ENCODE data around the gene CD160.
"Not testable (repeated sequence)": the region's sequence is repeated elsewhere in the genome, so short reads cannot be mapped to it uniquely, and the experiment has no call there.

CD160 gene, protein sequence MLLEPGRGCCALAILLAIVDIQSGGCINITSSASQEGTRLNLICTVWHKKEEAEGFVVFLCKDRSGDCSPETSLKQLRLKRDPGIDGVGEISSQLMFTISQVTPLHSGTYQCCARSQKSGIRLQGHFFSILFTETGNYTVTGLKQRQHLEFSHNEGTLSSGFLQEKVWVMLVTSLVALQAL

DNA sequence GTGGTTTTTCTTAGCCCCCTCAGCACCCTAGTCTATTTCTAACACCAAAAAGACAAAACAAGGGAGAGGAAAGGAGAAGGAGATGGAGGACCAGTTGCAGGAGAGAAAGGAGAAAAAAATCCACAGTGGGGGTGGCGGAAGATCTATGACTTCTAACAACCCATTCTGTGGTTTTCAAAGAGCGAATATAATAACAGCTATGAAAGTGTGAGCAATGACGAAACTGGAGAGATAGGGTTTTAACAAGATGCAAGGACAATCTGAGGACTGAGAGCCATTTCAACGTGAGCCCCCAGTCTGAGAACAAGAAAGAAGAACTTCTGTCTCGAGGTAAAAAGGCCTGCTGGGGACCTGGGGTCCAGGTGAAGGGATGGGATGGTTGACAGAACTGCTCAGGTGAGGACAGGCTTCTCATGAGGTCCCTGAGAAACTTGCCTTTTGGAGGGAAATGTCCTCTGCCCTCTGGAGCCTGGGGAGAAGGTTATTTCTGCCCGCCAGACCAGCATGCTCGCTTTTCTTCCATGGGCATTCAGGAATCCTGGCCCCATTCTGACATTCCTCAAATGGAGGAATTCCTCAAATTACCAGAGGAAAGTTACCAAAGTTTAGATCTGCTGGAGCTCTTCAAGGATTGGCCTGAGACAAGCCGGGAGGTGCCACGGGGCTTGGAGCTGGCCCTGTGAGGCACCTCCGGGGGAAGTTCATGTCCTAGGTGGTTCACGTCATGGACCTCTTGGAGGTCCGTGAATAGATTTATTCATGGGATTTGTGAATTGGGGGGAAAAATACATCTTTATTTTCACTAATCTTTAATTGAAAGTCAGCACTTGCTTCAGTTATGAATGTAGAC is at the start of gene CD160:
CD160 (plus strand) TSS at position 270 of the 850 bp plus-strand sequence. CDS start 8,829 bp downstream, outside the sequence.
- peak; percentile 4 for DNase-seq (ENCODE audit: low spot score)

DNA sequence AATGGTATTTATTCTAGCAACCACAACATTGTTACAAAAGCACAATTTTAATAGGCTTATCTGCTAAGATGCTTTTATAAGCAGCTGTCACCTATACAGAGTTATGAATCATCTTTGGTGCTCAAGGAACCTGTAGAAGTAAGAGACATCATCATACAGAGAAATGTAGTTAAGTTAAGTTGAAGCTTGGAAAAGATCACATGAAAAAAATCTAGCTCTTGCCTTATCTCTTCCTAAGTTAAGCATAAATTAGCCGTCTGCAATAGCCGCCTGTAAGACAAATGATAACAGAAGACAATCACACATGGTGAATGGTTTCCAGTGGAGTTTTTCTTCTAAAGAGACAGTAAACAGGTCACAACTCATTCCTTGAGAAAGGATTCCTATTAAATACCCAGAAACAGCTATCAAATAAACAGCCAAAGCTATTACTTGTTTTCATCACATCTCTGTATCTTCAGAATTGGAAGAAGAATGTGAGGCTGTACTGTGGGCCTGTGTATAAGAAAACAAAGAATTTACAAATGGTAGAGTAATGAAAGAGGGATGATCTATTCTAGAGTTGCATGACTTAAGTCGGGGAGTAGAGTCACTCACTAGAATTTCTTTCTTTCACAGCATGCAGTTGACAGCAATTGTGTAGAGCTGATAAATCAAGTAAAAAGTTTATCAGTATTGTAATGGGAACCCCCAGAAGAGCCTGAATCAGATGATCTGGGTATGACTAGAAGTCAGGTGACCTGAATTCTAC is 48.1 kb upstream of the CD160 start:
- DNase-seq (ENCODE audit: low spot score), result not testable (repeated sequence)

DNA sequence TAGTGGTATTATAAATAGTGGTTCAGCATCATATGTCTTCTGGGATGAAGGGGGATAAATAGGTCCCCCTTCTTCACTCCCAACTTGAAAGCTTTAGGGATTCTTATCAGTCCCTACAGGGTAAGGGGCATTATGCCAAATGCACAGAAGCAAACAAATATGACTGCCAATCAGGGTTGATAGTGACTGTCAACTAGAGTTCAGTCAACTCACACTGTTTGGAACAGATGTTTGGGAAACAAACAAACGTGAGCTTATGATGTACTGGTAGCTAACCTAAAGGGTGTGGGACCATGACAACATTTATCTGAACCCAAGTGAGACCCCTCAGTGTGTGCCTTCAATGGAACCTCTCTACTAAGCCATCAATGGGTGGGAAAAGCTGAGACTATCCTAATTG is 46.1 kb upstream of the CD160 start:
- not testable (repeated sequence) for DNase-seq (ENCODE audit: low spot score)

DNA sequence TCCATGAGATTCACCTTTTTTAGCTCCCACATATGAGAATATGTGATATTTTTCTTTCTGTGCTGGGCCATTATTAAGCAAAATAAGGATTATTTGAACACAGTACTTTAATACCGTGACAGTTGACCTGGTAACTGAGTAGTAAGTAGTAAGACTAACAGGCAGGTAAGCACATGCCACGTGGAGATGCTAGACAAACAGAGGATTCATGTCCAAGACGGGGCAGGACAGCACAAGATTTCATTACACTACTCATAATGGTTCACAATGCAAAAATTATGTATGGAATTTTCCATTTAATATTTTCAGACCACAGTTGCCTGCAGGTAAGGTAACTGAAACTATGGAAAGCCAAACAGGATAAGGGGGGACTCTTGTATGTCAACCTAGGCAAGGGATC is 34.4 kb upstream of the CD160 start:
- not testable (repeated sequence) for DNase-seq (ENCODE audit: low spot score)

DNA sequence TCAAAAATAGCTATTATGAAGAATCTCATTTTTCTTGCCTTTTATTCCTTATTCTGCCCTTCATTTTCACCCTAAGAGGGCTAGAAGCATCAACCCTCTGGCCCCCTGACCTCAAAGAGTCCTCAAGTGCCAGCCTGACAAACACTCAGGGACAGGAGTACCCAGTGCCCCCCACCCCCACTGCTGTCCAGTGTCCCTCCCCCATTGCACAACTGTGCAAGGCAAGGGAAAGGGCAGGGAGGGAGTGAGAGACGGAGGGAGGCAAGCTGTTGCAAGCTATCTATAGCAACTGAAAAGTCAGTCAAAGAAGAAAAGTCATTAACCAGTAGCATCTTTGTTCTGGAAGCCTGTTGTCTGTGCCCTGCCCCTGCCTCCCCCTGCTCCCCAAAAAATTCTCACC is 33.2 kb upstream of the CD160 start:
- DNase-seq (ENCODE audit: low spot score), result not testable (repeated sequence)

DNA sequence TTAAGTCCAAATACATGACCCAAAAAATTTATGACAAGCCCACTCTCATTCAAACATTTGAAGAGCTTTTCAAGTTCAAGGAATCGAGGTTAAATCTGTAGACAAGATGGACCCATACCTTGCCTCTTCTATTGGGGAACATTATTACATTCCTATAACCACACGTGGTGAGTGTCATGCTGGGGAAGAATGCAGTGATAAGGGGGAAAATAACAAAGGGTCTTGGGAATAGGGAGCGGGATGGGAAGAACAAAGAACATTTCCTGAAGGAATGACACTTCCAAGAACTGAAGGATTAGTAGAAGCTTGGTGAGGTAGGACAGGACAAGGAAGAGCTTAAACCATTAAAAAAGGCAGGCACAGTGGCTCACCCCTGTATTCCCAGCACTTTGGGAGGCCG is 31.0 kb upstream of the CD160 start:
- DNase-seq (ENCODE audit: low spot score), result no peak

DNA sequence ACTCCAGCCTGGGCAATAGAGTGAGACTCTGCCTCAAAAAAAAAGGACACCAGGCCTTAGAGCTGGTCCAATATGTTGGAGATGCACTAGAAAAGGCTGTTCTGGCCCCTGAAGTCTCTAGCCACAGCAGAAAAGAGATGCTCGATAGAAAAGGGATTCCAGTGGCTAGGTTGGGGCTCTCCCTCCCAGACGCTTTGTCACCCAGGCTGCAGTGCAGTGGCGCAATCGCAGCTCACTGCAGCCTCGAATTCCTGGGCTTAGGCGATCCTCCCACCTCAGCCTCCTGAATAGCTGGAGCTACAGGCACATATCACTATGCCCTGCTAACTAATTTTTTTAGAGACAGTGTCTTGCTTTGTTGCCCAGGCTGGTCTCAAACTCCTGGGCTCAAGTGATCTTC is 30.4 kb upstream of the CD160 start:
- no peak for DNase-seq (ENCODE audit: low spot score)

DNA sequence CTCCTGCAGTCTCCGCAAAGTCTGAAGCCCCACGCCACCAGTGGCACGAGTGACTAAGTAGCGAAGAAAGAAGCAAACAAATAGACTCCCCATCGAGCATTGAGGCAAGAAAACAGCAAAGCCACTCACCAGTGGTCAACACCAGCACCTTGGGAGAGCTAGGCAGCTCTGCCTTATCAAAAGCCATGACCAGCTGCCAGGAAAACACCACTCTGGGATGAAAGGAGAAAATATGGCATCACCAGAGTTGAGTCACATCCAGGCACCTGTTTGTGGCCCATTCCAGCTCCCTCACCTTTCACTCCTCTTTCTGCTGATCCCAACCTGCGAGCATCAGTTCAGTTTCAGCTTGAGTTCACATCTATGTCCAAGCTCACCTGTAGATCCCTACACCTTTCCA is 29.4 kb upstream of the CD160 start:
- no peak for DNase-seq (ENCODE audit: low spot score)

DNA sequence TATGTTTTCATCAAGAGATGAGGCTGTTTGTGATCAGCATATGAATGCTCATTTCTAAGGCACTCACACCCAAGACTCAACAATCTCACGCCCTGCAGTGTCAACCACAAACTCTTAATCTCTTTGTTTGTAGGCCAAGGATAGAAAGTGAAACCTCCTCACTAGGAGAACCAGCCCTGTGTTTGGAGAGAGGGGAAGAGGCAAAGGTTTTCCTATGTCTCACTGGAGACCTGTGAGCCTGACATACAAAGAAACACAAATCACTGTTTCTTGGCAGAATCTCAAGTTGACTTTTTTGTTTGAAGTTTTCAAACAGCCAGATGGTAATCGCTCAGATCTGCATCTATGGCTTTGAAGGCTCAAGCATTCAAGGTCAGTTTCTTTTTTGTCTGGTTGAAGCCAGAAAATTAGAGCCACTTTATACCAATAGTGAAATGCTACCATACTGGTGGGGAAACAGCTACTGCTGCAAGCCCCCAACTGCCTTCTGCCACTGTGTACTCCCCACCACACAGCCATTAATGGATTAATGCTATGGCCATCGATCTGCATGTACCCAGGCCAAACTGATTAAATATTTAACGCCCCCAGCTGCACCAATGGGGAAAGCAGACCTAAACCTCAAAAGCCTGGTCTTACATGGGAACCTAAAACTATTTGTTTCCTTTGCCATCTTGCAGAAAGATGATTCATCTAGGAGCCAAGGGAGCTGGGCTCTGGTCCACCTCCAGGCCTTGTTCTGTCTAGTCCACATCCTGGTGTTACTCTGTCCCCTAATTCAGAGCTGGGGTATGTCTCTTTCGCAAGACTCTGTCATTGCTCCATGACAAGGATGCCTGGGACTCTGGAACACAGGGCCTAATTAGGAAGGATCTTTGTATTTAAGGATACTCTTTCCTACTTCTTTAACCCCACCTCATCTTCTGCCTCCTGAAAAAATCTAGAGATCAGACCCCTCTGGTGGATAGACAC is 28.4 kb upstream of the CD160 start:
- peak; percentile 50 for DNase-seq (ENCODE audit: low spot score)

DNA sequence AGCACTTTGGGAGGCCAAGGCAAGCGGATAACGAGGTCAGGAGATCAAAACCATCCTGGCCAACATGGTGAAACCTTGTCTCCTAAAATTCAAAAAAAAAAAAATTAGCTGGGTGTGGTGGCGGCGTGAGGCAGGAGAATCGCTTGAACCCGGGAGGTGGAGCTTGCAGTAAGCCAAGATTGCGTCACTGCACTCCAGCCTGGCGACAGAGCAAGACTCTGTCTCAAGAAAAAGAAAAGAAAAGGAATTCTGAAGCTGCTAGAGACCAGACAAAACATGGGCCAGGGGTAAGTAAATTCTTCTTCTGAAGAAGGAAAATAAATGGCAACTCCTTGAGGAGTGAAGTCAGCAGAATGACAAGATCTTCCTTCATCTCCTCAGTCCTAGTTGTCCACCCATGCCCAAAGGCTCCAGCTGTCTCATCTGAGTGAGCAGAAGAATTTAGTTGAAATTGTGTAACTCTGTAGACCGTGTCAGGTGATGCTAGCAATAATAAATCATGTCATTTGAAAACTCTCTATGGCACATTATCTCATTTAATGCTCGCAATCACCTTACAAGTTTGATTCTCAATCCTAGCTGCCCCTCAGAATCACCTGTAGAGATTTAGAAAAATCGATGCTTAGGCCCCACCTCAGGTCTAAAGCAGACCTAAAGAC is 26.4 kb upstream of the CD160 start:
- no peak for DNase-seq (ENCODE audit: low spot score)

DNA sequence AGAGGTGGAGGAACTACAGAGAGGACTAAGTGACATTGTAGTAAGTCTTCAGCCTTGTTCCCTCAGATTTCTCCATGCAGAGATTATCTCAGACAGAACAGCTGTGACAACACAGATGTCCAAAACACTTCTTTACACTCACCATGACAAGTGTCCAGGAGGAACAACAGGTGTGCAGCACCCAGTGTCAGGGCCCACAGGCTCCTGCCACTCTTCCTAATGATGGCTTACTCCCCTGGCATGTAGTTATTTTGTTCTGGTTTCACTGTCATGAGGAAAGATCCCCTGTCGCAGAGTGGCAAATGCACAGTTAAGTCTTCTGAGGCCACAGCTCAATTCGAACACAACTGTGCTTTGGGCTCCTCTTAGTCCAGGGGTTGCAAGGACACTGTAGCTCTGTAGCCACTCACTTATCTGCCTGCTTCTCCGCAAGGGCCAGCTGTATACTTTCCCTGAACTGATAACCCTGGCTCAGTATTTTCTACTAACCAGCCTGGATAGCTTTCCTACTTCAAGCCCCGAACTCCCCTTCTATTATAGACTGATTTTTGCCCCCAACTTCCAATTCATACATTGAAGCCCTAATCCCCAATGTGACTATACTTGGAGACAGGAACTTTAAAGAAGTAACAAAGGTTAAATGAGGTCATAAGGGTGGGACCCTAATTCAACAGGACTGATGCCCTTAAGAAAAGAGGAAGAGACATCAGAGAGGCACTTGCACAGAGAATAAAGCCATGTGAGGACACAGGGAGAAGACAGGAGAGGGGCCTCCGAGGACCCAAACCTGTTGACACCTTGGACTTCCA is 23.3 kb upstream of the CD160 start:
- no peak for DNase-seq (ENCODE audit: low spot score)

DNA sequence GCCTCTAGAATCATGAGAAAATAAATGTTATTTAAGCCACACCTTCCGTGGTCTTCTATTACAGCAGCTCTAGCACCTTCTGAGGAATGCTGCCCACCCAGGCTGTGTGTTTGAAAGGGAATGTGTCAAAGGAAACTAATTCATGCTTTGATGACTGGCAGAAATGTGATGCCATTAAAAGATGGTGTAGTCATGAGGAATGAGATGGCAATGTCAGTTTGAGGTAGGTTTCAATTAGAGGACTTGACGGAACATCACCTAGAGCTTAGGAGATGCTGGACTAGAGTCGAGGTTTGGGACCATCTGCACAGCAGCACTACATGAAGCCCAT is 22.7 kb upstream of the CD160 start:
- DNase-seq (ENCODE audit: low spot score), result no peak

DNA sequence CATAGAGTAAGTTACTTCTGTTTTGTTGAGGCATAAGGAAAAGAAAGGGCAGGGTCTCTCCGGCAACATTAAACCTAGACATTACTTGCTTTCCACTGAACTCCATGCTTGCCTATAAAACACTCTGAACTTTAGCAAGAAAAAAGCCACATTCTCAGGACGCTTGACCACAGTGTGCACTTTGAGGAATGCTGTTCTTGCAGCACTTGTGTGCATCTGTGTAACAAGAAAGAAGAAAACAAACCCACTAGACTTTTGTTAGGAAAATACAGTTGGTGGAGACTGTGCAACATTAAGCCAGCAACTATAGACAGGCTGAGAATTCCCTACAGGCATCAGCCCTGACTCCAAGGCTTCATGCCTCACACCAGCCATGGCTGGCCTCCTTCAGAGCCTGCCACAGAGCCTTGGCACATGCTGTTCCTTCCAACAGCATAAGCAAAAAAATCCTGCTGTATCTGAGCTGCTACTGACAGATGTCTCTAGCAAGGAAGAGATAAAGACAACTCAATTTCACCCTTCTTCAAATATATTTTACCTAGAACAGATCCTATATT is 17.9 kb upstream of the CD160 start:
- DNase-seq (ENCODE audit: low spot score), result no peak

DNA sequence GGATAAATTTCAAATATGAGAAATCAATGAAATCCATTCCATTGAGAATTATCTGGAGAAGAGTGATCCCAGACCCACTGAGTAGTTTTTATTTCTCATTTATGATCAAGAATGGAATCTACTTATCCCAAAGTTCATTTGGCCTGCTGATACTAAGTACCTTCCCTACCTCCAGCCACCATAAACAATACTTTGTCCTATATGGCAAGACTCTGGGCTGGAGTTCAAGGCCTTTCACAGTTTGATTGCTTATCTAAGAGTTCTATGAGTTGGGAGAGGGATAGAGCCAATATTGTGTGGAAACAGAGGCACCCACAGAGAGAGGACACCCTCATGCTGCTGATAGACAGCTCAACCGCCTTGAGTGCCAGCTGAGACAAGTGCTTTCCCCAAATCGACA is 17.2 kb upstream of the CD160 start:
- no peak for DNase-seq (ENCODE audit: low spot score)

DNA sequence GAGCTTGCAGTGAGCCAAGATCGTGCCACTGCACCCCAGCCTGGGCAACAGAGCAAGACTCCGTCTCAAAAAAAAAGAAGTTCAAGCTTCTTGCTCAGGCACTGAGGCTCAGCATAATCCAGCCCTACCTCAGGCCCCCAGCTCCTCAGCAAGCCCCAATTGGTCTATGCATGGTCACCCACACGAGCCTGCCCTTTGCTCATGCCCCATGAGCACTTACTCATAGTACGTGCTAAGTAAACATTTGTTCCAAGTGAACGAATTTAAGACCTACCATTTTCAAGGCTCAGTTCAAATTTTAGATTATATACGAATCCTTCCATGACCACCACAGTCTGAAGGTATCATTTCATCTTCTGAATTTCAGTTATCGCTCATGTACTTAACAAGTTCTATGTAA is 16.5 kb upstream of the CD160 start:
- no peak for DNase-seq (ENCODE audit: low spot score)

DNA sequence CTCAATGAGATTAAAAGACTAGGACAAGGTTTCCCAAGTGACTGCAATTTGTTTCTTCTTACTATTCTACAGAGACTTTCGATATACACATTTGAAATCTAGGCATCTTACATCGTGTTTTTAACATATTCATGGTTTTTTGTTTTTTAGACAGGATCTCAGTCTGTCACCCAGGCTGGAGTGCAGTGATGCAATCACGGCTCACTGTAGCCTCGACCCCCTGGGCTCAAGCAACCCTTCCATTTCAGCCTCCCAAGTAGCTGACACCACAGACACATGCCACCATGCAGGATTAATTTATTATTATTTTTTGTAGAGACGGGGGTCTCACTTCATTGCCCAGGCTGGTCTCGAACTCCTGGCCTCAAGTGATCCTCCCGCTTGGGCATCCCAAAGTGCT is 13.7 kb upstream of the CD160 start:
- DNase-seq (ENCODE audit: low spot score), result no peak

DNA sequence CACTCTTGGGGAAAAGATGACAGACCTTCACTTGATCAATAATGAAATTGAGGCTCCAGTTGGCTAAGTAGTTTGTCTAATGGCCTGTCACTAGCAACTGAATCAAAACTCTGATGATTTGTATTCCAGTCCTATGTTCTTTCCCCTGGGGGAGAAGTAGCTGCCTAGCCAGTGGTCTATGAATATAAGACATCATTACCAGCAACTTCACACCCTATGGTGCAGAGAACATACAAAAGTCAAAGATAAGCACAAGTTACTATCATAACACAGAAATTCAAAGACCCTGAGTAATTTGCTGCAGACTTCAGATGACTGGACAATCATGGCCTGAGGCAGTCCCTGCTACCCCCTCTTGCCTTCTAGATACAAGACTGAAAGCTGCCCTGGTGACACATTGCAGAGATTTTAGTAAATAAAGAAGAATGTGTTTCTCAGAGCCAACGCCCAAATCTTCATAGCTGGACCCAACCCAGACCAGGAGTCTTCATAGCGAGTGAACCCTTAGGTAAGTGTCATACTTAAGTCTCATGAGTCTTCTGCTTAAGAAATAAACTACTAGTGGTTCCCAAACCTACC is 13.1 kb upstream of the CD160 start:
- no peak for DNase-seq (ENCODE audit: low spot score)

DNA sequence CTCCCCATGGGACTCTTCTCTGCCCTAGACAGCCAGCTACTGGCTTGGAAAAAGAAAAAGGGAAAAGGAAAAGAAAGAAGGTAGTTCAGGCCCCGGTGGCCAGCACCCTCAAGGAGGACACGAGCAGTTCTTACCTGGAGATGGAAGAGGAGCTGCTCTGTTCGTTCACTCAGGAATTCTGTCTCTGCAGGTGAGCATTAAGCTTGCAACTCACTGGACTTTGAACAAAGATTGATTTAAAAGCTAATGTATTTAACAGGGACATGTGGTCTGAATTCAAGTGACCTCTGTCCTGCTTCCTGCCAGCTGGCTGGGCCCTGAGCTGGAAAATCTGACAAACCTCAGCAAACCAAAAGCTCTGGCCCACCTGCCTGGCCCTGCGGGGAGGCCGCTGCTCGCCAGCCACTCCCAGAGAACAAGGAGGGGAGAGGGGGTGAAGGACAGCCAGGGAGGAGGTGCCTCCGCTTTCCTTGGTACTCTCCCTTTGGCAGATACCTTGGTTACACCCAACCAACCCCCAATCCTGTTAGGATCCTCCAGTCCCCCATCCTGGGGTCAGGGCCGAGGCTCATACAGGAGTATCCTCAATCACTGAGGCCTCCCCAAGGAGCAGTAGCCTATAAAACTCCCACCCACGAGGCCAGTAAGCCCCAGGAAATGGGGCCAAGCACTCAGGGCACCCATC is 12.0 kb upstream of the CD160 start, which contains the start of gene PDZK1:
PDZK1 (minus strand) TSS at position 186 of the 685 bp plus-strand sequence. CDS start 19,347 bp downstream, outside the sequence.
- DNase-seq (ENCODE audit: low spot score), result no peak

DNA sequence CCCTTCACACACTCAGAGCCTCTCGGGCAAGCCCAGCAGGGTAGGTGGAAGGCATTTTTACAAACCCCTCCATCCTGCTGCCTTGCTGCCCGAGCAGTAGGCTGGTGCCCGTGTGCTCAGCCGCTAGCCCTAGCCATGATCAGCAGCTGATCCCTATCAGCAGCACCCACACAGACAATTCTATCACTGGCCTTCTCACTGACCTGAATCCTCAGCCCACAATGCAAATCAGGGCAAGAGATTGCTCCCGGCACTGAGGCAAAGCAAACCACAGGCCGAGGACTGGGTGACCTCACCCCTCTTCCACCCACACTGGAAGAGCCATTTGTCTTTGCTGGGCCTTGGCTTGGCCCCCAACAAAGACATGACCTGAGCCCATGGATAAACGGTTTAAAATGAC is 11.2 kb upstream of the CD160 start:
- DNase-seq (ENCODE audit: low spot score), result no peak

All from CD4-positive, alpha-beta T cell treated with Interleukin-15 for 4 hours (primary cell).